Stimulated activated CD4-positive, alpha-beta T cell treated with anti-CD3 and anti-CD28 coated beads, Interleukin-15, amount 100 ng/mL, for 24 hours (primary cell): ENCODE measurements around the gene ZFTA.
A peak's percentile ranks its signal among the peaks of the same experiment; 100 is the strongest.

ENCODE experiments used
- DNase-seq: peaks from one replicate; pipeline ENCODE4 v3.0.0-alpha.2; 2020

Gene ZFTA

DNA sequence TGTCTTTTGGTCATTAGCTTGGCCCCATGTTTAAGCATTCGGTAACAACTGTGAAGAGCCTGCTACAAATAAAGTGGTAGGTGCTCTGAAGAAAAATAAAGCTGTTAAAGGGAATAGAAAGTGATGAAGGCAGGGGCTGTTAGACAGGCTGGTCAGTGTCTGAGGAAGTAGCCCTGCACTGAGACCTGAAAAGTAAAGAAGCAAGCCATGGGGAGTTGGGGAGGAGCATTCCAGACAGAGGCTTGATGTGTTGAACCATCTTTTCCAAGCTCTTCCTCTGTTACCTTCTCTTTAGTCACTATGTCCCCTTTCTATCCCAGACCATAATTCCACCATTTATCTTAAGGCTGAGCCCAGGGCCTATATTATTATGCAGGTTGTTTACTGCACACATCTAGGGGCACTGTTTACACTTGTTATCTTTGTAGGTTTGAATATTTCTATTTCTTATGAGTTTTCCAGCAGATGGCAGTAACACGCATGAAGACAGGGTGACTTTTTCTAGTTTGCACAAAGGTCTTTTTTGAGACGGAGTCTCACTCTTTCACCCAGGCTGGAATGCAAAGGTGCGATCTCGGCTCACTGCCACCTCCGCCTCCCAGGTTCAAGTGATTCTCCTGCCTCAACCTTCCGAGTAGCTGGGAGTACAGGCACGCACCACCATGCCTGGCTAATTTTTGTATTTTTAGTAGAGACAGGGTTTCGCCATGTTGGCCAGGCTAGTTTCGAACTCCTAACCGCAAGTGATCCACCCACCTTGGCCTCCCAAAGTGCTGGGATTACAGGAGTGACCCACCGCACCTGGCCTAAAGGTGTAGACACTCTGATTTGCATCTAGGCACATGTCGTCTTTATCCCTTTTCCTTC lies 23.0 kb downstream of the ZFTA start:
- no peak for DNase-seq

DNA sequence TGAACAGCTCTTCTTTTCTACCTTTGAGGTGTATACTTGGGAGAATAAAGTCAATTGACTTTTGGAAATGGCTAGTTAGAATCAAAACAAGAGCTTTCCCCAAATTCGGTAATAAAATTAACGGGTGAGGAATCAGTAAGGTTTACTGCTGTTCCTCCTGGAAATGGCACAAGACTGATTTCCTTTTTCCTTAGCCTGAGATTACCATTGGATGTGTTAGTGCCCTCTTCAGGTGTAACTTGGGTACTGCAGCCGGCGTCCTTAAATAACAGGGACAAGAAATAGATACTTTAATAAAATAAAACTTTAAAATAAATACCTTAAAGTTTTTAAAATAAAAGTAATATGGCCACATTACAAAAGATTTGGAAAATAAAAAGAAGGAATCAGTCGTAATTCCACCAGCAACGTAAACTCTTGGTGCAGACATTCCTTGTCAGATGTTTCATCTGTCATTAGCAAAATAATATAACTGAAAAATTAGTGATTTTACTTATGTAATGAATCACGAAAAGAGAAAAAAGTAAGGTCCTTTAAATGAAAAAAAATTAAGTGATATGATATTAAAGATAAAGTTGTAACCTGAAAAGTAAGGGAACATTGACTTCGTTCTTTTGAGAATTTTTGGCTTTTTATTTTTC lies 29.7 kb downstream of the ZFTA start:
- peak; percentile 75 for DNase-seq

DNA sequence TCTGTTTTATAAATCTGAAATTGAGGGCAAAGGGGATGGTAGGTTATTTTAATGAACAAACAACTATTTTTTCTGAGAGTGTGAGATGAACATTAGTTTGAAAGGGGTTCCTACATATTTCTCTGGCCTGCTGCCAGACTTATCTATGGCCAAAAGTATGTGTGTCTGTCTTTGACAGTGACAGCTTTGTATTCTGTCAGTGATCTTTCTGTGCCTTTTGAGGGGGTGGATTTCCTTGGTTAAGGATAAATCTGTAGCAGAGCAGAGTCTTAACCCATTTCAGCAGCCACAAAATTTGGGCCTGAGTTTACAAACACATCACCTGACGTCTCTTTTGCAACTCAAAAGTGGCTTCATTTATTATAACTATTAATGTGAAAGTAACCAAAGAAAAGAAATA lies 30.9 kb downstream of the ZFTA start:
- no peak for DNase-seq

DNA sequence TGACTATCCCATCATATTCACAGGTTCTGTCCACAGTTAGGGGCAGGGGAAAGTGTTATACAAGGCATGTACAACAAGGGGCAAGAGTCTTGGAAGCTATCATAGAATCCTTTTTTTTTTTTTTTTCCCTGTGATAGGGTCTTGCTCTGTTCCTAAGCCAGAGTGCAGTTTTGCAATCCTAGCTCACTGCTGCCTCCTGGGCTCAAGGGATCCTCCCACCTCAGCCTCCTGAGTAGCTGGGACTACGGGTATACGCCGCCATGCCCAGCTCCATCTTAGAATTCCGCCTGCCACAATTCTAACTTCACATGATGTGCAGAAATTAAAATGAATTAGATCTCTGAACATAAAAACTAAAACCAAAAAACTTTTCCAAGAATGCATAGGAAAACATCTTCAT lies 31.7 kb downstream of the ZFTA start:
- no peak for DNase-seq

DNA sequence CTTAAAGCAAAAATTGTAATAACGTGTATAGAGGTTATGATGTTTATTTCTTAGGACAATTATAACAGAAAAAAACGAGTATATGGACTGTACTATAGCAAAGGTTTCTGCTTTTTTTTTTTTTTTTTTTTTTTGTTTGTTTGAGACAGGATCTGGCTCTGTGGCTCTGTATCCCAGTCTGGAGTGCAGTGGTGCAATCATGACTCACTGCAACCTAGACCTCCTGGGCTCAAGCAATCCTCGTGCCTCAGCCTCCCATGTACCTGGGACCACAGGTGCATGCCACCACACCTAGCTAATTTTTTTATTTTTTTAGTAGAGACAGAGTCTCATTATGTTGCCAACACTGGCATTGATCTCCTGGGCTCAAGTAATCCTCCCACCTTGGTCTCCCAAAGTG lies 39.2 kb downstream of the ZFTA start:
- no peak for DNase-seq

DNA sequence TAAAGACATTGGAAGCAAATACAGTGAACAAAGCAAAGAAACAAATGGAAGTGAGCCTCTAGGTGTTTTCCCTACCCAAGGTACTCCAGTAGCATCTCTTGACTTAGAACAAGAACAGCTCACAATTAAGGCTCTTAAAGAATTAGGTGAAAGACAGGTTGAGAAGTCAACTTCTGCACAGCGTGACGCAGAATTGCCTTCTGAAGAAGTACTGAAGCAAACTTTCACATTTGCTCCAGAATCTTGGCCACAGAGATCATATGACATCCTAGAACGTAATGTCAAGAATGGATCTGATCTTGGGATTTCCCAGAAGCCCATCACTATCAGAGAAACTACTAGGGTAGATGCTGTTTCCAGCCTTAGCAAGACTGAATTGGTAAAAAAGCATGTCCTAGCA lies 48.0 kb downstream of the ZFTA start:
- no peak for DNase-seq

DNA sequence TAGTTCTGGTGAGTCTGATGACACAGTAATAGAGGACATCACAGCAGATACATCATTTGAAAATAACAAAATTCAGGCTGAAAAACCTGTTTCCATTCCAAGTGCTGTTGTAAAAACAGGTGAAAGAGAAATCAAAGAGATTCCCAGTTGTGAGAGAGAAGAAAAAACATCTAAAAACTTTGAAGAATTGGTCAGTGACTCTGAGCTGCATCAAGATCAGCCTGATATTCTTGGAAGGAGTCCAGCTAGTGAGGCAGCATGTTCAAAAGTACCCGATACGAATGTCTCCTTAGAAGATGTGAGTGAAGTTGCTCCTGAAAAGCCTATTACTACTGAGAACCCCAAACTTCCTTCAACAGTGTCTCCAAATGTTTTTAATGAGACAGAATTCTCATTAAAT lies 48.6 kb downstream of the ZFTA start:
- DNase-seq = no peak

DNA sequence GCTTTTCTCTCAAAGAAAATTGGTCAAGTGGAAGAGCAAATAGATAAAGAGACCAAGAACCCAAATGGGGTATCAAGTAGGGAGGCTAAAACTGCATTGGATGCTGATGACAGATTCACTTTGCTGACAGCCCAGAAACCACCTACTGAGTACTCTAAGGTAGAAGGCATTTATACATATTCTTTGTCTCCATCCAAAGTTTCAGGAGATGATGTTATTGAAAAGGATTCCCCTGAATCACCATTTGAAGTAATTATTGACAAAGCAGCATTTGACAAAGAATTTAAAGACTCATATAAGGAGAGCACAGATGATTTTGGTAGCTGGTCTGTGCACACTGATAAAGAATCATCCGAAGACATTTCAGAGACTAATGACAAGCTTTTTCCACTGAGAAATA lies 49.6 kb downstream of the ZFTA start:
- no peak for DNase-seq
